WTC11 (cell line): ENCODE data around the gene GAL3ST1. TPM values are rescaled to one million over a fixed set of nuclear protein-coding genes. Genes with fewer than 3 reads are reported as not detected.

Source experiments
- ATAC-seq: fragments of 200-7000 bp; cut with Tn5 transposase; 2 replicates; pipeline ENCODE4 v1.10.0; 2021; ENCODE audit warnings: mild to moderate bottlenecking, moderate library complexity
- CTCF ChIA-PET: fragments of 300-600 bp; sonication (Branson Sonifier 250); formaldehyde crosslinking; loops from one replicate; lab custom pipeline; 2021; ENCODE audit warnings: antibody characterized with exemption; lab: Charles Lee
- POLR2A ChIA-PET: fragments of 350-600 bp; sonication (Branson Sonifier 250); formaldehyde crosslinking; loops from one replicate; lab custom pipeline; 2021; ENCODE audit warnings: antibody characterized with exemption; lab: Charles Lee
- DNase-seq: peaks from one replicate; pipeline ENCODE4 v3.0.0; 2021; ENCODE audit warnings: low spot score
- H3K27ac Mint-ChIP-seq: 2 replicates; pipeline ENCODE4 v1.8.0; 2021; ENCODE audit warnings: mixed read lengths
- H3K27me3 Mint-ChIP-seq: 2 replicates; pipeline ENCODE4 v1.8.0; 2021; ENCODE audit warnings: low read depth, mild to moderate bottlenecking, moderate library complexity, mixed read lengths
- H3K36me3 Mint-ChIP-seq: 2 replicates; pipeline ENCODE4 v1.8.0; 2021; ENCODE audit warnings: mixed read lengths
- H3K4me1 Mint-ChIP-seq: 2 replicates; pipeline ENCODE4 v1.8.0; 2022; ENCODE audit warnings: mixed read lengths
- H3K4me3 Mint-ChIP-seq: 2 replicates; pipeline ENCODE4 v1.8.0; 2021; ENCODE audit warnings: mild to moderate bottlenecking, moderate library complexity, mixed read lengths
- H3K9me3 Mint-ChIP-seq: 2 replicates; pipeline ENCODE4 v1.8.0; 2021; ENCODE audit warnings: mixed read lengths
- AR ChIP-seq: fragments of 250-450 bp; sonication (Bioruptor Pico); IDR thresholded peaks from 2 replicates; pipeline ENCODE4 v1.9.0; 2021; ENCODE audit warnings: mild to moderate bottlenecking
- CBFB ChIP-seq: sonication (generic); formaldehyde crosslinking; IDR thresholded peaks from 2 replicates; pipeline ENCODE4 v1.8.1; 2022; ENCODE audit warnings: mild to moderate bottlenecking, low read depth, missing genetic modification reagents
- E2F1 ChIP-seq: sonication (generic); formaldehyde crosslinking; IDR thresholded peaks from 2 replicates; pipeline ENCODE4 v1.8.0; 2022; ENCODE audit warnings: mild to moderate bottlenecking, missing genetic modification reagents
- EMX1 ChIP-seq: fragments of 250-450 bp; sonication (Bioruptor Pico); IDR thresholded peaks from 2 replicates; pipeline ENCODE4 v1.8.0; 2021; ENCODE audit warnings: mild to moderate bottlenecking
- GRHL2 ChIP-seq: fragments of 250-450 bp; sonication (Bioruptor Pico); IDR thresholded peaks from 2 replicates; pipeline ENCODE4 v1.8.0; 2022; ENCODE audit warnings: mild to moderate bottlenecking, moderate library complexity; ENCODE audit not compliant: insufficient replicate concordance, severe bottlenecking
- HMGA2 ChIP-seq: fragments of 250-450 bp; sonication (Bioruptor Pico); IDR thresholded peaks from 2 replicates; pipeline ENCODE4 v1.4.0; 2021; ENCODE audit warnings: mild to moderate bottlenecking, moderate library complexity
- IRF1 ChIP-seq: sonication (generic); formaldehyde crosslinking; IDR thresholded peaks from 2 replicates; pipeline ENCODE4 v1.8.0; 2023; ENCODE audit warnings: missing genetic modification reagents
- JUN ChIP-seq: sonication (generic); formaldehyde crosslinking; IDR thresholded peaks from 2 replicates; pipeline ENCODE4 v1.8.0; 2023; ENCODE audit warnings: mild to moderate bottlenecking, missing genetic modification reagents
- MLX ChIP-seq: sonication (generic); formaldehyde crosslinking; IDR thresholded peaks from 2 replicates; pipeline ENCODE4 v1.8.1; 2023; ENCODE audit warnings: mild to moderate bottlenecking, missing genetic modification reagents, moderate library complexity
- NFE2L1 ChIP-seq: sonication (generic); formaldehyde crosslinking; IDR thresholded peaks from 2 replicates; pipeline ENCODE4 v1.8.1; 2023; ENCODE audit warnings: missing genetic modification reagents
- NR1H2 ChIP-seq: sonication (generic); formaldehyde crosslinking; IDR thresholded peaks from 2 replicates; pipeline ENCODE4 v1.9.0; 2021; ENCODE audit warnings: mild to moderate bottlenecking, moderate library complexity, missing genetic modification reagents
- OVOL2 ChIP-seq: fragments of 250-450 bp; sonication (Bioruptor Pico); IDR thresholded peaks from 2 replicates; pipeline ENCODE4 v1.9.0; 2021; ENCODE audit warnings: mild to moderate bottlenecking, borderline replicate concordance
- PREB ChIP-seq: sonication (generic); formaldehyde crosslinking; IDR thresholded peaks from 2 replicates; pipeline ENCODE4 v1.8.1; 2022; ENCODE audit warnings: mild to moderate bottlenecking, missing genetic modification reagents, moderate library complexity, borderline replicate concordance
- SMAD4 ChIP-seq: sonication (generic); formaldehyde crosslinking; IDR thresholded peaks from 2 replicates; pipeline ENCODE4 v1.8.0; 2022; ENCODE audit warnings: mild to moderate bottlenecking, missing genetic modification reagents
- TP53 ChIP-seq: sonication (generic); formaldehyde crosslinking; IDR thresholded peaks from 2 replicates; pipeline ENCODE4 v1.8.1; 2023; ENCODE audit warnings: mild to moderate bottlenecking, missing genetic modification reagents
- ZNF317 ChIP-seq: sonication (generic); formaldehyde crosslinking; IDR thresholded peaks from 2 replicates; pipeline ENCODE4 v1.8.1; 2023; ENCODE audit warnings: low read depth, mild to moderate bottlenecking, moderate library complexity, missing genetic modification reagents, borderline replicate concordance
- ZNF416 ChIP-seq: fragments of 250-450 bp; sonication (Bioruptor Pico); IDR thresholded peaks from 2 replicates; pipeline ENCODE4 v1.9.0; 2021; ENCODE audit warnings: mild to moderate bottlenecking, inconsistent platforms
- ZSCAN18 ChIP-seq: fragments of 250-450 bp; sonication (Bioruptor Pico); IDR thresholded peaks from 2 replicates; pipeline ENCODE4 v2.1.2; 2022; ENCODE audit warnings: mild to moderate bottlenecking, moderate library complexity
- total RNA-seq: library from RNA; stranded (reverse); gene quantifications from 3 replicates; pipeline ENCODE4 v1.2.3, GENCODE V29; 2021
- TF ChIP-seq, protein P1 (sequence below): sonication (generic); formaldehyde crosslinking; conservative IDR thresholded peaks from 2 replicates; pipeline ENCODE4 v1.8.1; 2022; ENCODE audit warnings: mild to moderate bottlenecking, missing genetic modification reagents
- TF ChIP-seq, protein P2 (sequence below): sonication (generic); formaldehyde crosslinking; IDR thresholded peaks from 2 replicates; pipeline ENCODE4 v1.8.1; 2023; ENCODE audit warnings: mild to moderate bottlenecking, missing genetic modification reagents
- TF ChIP-seq, protein P3 (sequence below): sonication (generic); formaldehyde crosslinking; IDR thresholded peaks from 2 replicates; pipeline ENCODE4 v1.8.0; 2023; ENCODE audit warnings: mild to moderate bottlenecking, missing genetic modification reagents

Gene GAL3ST1
- total RNA-seq, 1 experiment from 2014 or later = 11.0 TPM

- Mint-ChIP-seq H3K4me3 (no peak overlapping the region), H3K27ac (peak overlapping the region; percentile 15; the same call in 1 of the 2 replicates), H3K9me3 (no peaks in the 10 kb centered on the region), H3K27me3 (no peaks in the 10 kb centered on the region), H3K4me1 (no peaks in the 10 kb centered on the region), H3K36me3 (peaks cover 56% of the 10 kb centered on the region)
- ChIA-PET CTCF (no interaction called here), POLR2A (no interaction called here)
- ATAC-seq = no peak
- no peak for TF ChIP-seq OVOL2
- no peak for TF ChIP-seq ZSCAN18 (CRISPR knock-in tag)
- TF ChIP-seq ZNF416 = no peak
- TF ChIP-seq ZNF317 (CRISPR knock-in tag) = no peak
- TF ChIP-seq CBFB (CRISPR knock-in tag) = no peak
- no peak for TF ChIP-seq EMX1
- no peak for TF ChIP-seq MLX
- no peak for TF ChIP-seq NR1H2 (CRISPR knock-in tag)
- no peak for TF ChIP-seq IRF1 (CRISPR knock-in tag)
- TF ChIP-seq, protein P1, sequence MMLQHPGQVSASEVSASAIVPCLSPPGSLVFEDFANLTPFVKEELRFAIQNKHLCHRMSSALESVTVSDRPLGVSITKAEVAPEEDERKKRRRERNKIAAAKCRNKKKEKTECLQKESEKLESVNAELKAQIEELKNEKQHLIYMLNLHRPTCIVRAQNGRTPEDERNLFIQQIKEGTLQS = no peak
- TF ChIP-seq PREB (CRISPR knock-in tag) = no peak
- no peak for TF ChIP-seq JUN (CRISPR knock-in tag)
- no peak for TF ChIP-seq TP53 (CRISPR knock-in tag)
- no peak for TF ChIP-seq NFE2L1 (CRISPR knock-in tag)
- TF ChIP-seq, protein P2, sequence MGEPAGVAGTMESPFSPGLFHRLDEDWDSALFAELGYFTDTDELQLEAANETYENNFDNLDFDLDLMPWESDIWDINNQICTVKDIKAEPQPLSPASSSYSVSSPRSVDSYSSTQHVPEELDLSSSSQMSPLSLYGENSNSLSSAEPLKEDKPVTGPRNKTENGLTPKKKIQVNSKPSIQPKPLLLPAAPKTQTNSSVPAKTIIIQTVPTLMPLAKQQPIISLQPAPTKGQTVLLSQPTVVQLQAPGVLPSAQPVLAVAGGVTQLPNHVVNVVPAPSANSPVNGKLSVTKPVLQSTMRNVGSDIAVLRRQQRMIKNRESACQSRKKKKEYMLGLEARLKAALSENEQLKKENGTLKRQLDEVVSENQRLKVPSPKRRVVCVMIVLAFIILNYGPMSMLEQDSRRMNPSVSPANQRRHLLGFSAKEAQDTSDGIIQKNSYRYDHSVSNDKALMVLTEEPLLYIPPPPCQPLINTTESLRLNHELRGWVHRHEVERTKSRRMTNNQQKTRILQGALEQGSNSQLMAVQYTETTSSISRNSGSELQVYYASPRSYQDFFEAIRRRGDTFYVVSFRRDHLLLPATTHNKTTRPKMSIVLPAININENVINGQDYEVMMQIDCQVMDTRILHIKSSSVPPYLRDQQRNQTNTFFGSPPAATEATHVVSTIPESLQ (CRISPR knock-in tag) = no peak
- no peak for TF ChIP-seq GRHL2 (CRISPR knock-in tag)
- DNase-seq = no peak
Measured at GRCh38 chr22:30615543-30615954, 41.1 kb upstream of the GAL3ST1 start.

- ChIA-PET POLR2A (interaction anchor here (0.6 kb wide), 1 partner anchor 14 kb away, joined by 4 read pairs; no protein-coding TSS in a partner anchor), CTCF (no interaction called here)
- Mint-ChIP-seq H3K36me3 (peaks cover 59% of the 10 kb centered on the region), H3K4me3 (no peak overlapping the region), H3K9me3 (no peaks in the 10 kb centered on the region), H3K27ac (no peak overlapping the region), H3K27me3 (no peaks in the 10 kb centered on the region), H3K4me1 (no peaks in the 10 kb centered on the region)
- no peak for DNase-seq
- ATAC-seq = no peak
- TF ChIP-seq, protein P1 = no peak
- TF ChIP-seq AR (no peak), OVOL2 (no peak), HMGA2 (no peak), JUN (CRISPR knock-in tag) (no peak), SMAD4 (CRISPR knock-in tag) (no peak), E2F1 (CRISPR knock-in tag) (no peak), EMX1 (no peak)
- TF ChIP-seq, protein P3, sequence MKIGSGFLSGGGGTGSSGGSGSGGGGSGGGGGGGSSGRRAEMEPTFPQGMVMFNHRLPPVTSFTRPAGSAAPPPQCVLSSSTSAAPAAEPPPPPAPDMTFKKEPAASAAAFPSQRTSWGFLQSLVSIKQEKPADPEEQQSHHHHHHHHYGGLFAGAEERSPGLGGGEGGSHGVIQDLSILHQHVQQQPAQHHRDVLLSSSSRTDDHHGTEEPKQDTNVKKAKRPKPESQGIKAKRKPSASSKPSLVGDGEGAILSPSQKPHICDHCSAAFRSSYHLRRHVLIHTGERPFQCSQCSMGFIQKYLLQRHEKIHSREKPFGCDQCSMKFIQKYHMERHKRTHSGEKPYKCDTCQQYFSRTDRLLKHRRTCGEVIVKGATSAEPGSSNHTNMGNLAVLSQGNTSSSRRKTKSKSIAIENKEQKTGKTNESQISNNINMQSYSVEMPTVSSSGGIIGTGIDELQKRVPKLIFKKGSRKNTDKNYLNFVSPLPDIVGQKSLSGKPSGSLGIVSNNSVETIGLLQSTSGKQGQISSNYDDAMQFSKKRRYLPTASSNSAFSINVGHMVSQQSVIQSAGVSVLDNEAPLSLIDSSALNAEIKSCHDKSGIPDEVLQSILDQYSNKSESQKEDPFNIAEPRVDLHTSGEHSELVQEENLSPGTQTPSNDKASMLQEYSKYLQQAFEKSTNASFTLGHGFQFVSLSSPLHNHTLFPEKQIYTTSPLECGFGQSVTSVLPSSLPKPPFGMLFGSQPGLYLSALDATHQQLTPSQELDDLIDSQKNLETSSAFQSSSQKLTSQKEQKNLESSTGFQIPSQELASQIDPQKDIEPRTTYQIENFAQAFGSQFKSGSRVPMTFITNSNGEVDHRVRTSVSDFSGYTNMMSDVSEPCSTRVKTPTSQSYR (CRISPR knock-in tag) = no peak
Measured at GRCh38 chr22:30614879-30615278, 40.4 kb upstream of the GAL3ST1 start.
